ENCODE results near the gene CDC25A. TPM values are rescaled to one million over a fixed set of nuclear protein-coding genes. Genes with fewer than 3 reads are reported as not detected.

Gene CDC25A
- total RNA-seq, 4 donors from 2014 or later = 0.94 to 4.0 (median 3.7) TPM

DNA sequence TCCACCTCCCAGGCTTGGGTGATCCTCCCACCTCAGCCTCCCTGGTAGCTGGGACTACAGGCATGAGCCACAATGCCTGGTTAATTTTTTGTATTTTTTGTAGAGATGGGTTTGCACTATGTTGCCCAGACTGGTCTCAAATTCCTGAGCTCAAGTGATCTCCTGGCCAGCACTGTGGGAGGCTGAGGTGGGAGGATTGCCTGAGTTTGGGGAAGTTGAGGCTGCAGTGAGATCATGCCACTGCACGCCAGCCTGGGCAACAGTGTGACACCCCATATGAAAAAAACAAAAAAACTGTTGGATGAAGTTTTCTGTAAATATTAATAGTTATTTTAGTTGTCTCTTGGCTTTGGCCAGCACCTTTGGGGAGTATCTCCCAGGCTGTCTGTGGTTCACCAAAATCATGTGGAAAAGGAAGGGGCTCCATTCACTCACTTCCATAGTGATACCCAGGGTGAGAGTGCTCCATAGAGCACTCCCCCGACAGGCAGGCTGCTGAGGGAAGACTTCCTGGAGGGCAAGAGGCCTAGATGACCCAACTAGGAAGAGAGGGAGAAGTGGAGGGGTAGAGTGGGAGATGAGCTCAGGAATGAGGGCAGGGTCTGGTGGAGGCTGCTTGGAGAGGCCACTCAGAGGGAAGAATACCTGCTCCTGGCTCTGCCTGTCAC, 47.1 kb downstream of the CDC25A start:
- 88 to 91% methylated on average over 2 of the region's 2 CpGs for WGBS, 2 donors
- no peaks in the 10 kb centered on the region for H3K27me3 ChIP-seq
- no peak overlapping the region for H3K27ac ChIP-seq
- H3K4me1 ChIP-seq = no peaks in the 10 kb centered on the region
- no peaks in the 10 kb centered on the region for H3K36me3 ChIP-seq
- no peak overlapping the region for H3K4me3 ChIP-seq (replicated peaks in 1 of 3)
- TF ChIP-seq, protein P1, sequence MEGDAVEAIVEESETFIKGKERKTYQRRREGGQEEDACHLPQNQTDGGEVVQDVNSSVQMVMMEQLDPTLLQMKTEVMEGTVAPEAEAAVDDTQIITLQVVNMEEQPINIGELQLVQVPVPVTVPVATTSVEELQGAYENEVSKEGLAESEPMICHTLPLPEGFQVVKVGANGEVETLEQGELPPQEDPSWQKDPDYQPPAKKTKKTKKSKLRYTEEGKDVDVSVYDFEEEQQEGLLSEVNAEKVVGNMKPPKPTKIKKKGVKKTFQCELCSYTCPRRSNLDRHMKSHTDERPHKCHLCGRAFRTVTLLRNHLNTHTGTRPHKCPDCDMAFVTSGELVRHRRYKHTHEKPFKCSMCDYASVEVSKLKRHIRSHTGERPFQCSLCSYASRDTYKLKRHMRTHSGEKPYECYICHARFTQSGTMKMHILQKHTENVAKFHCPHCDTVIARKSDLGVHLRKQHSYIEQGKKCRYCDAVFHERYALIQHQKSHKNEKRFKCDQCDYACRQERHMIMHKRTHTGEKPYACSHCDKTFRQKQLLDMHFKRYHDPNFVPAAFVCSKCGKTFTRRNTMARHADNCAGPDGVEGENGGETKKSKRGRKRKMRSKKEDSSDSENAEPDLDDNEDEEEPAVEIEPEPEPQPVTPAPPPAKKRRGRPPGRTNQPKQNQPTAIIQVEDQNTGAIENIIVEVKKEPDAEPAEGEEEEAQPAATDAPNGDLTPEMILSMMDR (IDR thresholded peaks at IDR 0.05) = no peak
- no peak for TF ChIP-seq POLR2A (IDR thresholded peaks at IDR 0.05)
- DNase-seq = no peak
- intact Hi-C loops (cut with DNase I) = no loop called here
- H3K9me3 ChIP-seq = no peaks in the 10 kb centered on the region

- intact Hi-C loops (cut with DNase I) = no loop called here
- Histone ChIP-seq H3K27me3 (no peaks in the 10 kb centered on the region), H3K36me3 (no peaks in the 10 kb centered on the region), H3K9me3 (no peaks in the 10 kb centered on the region), H3K4me1 (no peaks in the 10 kb centered on the region), H3K27ac (no peak overlapping the region), H3K4me3 (replicated peaks in 1 of 3) (no peak overlapping the region)
- DNase-seq = no peak
- TF ChIP-seq, protein P1 (IDR thresholded peaks at IDR 0.05) = no peak
- TF ChIP-seq POLR2A (IDR thresholded peaks at IDR 0.05) = no peak
- 37 to 46% methylated on average over 9 of the region's 9 CpGs for WGBS, 2 donors
Measured at GRCh38 chr3:48140336-48140757, 47.9 kb downstream of the CDC25A start.

DNA sequence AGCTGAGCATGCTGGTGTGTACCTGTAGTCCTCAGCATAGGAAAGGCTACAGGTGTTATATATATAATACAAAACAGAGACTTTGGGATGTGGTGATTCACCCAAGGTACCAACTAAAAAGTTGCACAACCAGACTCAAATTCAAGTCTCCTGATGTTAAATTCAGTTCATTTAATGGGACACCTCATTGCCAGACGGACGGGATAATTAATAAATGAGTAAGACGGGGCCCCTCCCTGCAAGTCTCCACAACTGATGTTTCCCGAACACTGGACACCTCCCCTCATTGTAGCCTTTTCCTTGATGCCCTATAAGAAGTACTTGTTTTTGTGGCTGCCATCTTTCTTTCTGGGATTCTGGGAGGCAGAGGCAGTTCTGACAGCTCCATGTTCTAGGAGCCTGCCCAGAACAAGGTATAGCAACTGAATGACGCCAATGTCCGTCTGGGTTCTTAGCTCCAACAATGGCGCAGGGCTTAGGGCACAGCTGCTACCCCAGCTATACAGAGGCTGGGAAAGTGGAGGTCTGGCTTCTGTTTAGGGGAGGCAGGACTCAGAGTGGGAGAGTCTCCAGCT, 50.7 kb downstream of the CDC25A start:
- Histone ChIP-seq H3K4me3 (replicated peaks in 1 of 3) (no peak overlapping the region), H3K36me3 (no peaks in the 10 kb centered on the region), H3K27ac (no peak overlapping the region), H3K9me3 (no peaks in the 10 kb centered on the region), H3K27me3 (no peaks in the 10 kb centered on the region), H3K4me1 (no peaks in the 10 kb centered on the region)
- intact Hi-C loops (cut with DNase I) = no loop called here
- TF ChIP-seq, protein P1 (IDR thresholded peaks at IDR 0.05) = no peak
- TF ChIP-seq POLR2A (IDR thresholded peaks at IDR 0.05) = no peak
- WGBS, 2 donors = 82 to 88% methylated on average over 5 to 7 of the region's 7 CpGs
- no peak for DNase-seq

DNA sequence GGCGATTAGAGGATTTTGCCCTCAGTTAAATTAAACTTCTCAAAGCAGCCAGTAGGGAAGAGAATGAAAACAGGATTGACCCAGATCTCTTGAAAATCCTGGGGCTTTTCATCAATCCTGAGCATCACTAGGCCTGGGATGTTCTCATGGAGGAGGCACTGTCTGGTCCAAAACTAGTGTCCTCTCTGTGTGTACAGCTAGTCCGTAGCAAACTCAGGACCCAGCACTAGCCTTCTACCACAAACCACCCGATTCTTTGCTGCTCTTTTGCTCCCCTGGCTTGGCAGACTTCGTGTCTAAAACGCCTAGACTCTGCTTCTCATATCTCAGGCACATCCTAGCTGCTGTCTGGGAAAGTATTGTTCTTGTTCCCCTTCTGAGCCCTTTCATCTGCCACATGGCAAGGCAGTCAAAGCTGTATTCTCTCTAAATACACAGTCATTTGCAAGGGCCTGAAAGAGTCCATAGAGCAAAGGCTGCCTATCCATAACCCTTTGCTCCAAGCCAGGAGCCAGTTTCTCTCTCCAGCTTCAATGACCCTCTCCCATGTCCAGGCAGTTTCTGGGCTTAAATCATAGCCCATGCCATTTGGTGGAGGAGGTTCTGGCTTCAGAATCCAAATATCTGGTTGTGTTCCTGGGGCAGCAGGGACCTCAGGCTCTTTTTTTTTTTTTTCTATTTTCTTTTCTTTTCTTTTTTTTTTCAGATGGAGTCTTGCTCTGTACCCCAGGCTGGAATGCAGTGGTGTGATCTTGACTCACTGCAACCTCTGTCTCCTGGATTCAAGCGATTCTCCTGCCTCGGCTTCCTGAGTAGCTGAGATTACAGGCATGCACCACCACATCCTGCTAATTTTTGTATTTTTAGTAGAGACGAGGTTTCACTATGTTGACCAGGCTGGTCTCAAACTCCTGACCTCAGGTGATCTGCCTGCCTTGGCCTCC, 52.4 kb downstream of the CDC25A start:
- Histone ChIP-seq H3K27ac (no peak overlapping the region), H3K4me1 (peaks cover 5% of the 10 kb centered on the region in 2 donors), H3K4me3 (replicated peaks in 1 of 3) (no peak overlapping the region), H3K9me3 (no peaks in the 10 kb centered on the region), H3K36me3 (no peaks in the 10 kb centered on the region), H3K27me3 (no peaks in the 10 kb centered on the region)
- intact Hi-C loops (cut with DNase I) = no loop called here
- WGBS, 2 donors = 77 to 82% methylated on average over 8 of the region's 8 CpGs
- no peak for DNase-seq
- TF ChIP-seq, protein P1 (IDR thresholded peaks at IDR 0.05) = no peak
- no peak for TF ChIP-seq POLR2A (IDR thresholded peaks at IDR 0.05)
